Measurements from ENCODE around the gene ERFE. TPM values are rescaled to one million over a fixed set of nuclear protein-coding genes. Genes with fewer than 3 reads are reported as not detected.
A peak's percentile ranks its signal among the peaks of the same experiment; 100 is the strongest.

The ERFE gene
- total and polyA plus RNA-seq, 7 donors = 1.4 to 18.2 (median 2.8) TPM

DNA sequence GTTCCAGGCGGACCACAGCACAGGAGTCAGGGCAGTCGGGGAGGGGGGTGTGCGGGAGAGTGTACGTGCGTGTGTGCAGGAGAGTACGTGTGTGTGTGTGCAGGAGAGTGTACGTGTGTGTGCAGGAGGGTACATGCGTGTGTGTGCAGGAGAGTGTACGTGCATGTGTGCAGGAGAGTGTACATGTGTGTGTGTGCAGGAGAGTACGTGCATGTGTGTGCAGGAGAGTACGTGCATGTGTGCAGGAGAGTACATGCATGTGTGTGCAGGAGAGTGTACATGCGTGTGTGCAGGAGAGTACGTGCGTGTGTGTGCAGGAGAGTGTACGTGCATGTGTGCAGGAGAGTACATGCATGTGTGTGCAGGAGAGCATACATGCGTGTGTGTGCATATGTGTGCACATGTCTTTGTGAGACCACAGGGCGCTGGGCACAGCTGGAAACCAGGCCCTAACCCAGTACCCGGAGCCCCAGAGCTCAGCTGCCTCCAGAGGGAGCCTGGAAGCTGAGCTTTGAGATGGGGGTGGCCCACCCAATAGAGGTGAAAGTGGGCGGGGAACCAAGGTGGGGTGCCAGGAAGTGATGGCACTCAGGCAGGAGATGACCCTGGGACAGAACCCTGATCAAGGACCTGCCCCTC lies 34.2 kb upstream of the ERFE start:
- Histone ChIP-seq H3K9me3 (no peaks in the 10 kb centered on the region), H3K4me3 (no peak overlapping the region), H3K36me3 (ENCODE audit: insufficient read depth in 1 of 2, low read depth in 1 of 2) (no peaks in the 10 kb centered on the region), H3K4me1 (no peaks in the 10 kb centered on the region), H3K27ac (no peak overlapping the region), H3K27me3 (ENCODE audit: insufficient read depth in 3 of 3, low read length in 2 of 3) (no peaks in the 10 kb centered on the region)
- intact Hi-C loops (cut with DNase I) = no loop called here
- no peak for ATAC-seq
- WGBS, 3 donors = 89 to 97% (median 92%) methylated on average over 19 of the region's 19 CpGs
- DNase-seq = peak in 1 of 2 donors; percentile 6
- TF ChIP-seq, protein P1, sequence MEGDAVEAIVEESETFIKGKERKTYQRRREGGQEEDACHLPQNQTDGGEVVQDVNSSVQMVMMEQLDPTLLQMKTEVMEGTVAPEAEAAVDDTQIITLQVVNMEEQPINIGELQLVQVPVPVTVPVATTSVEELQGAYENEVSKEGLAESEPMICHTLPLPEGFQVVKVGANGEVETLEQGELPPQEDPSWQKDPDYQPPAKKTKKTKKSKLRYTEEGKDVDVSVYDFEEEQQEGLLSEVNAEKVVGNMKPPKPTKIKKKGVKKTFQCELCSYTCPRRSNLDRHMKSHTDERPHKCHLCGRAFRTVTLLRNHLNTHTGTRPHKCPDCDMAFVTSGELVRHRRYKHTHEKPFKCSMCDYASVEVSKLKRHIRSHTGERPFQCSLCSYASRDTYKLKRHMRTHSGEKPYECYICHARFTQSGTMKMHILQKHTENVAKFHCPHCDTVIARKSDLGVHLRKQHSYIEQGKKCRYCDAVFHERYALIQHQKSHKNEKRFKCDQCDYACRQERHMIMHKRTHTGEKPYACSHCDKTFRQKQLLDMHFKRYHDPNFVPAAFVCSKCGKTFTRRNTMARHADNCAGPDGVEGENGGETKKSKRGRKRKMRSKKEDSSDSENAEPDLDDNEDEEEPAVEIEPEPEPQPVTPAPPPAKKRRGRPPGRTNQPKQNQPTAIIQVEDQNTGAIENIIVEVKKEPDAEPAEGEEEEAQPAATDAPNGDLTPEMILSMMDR (IDR thresholded peaks at IDR 0.05) = no peak

DNA sequence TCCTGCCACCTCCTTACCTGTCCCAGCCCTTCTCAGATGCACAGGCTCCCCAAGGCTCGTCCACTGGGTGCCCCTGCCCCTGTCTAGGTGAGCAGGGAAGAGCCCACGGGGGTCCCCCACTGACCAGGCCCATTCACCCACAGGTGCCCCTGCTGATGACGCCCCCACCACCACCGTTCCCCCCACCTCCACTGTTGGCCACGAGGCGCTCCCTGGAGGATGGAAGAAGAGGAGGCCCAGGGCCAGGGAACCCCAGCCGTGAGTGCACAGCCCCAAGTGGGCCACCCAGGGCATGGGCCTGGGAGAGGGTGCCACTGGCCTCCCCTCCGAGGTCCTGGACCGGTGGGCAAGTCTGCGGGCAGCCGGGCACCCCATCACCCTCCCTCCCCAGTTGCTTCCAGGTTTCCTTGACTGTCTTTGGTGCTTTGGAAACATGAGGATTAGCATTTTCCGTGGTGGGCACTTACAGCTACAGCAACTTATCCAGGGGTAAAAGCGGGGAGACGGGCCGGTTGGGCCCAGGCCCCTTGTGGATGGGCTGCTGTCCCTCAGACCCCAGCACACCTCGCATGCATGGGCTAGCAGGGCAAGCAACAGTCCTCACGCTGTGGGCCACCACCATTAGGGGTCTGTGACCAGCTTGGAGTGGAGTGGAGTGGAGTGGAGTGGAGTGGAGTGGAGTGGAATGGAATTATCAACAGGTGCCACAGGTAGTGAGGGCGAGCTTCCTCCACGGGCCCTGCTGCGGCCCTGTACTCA lies 33.5 kb upstream of the ERFE start:
- no peaks in the 10 kb centered on the region for H3K36me3 ChIP-seq (ENCODE audit: insufficient read depth in 1 of 2, low read depth in 1 of 2)
- H3K9me3 ChIP-seq = no peaks in the 10 kb centered on the region
- H3K4me3 ChIP-seq = no peak overlapping the region
- TF ChIP-seq, protein P1 (IDR thresholded peaks at IDR 0.05) = no peak
- ATAC-seq (no peak), DNase-seq (peak; percentile 6 to 46)
- H3K27ac ChIP-seq = no peak overlapping the region
- no peaks in the 10 kb centered on the region for H3K4me1 ChIP-seq
- no peaks in the 10 kb centered on the region for H3K27me3 ChIP-seq (ENCODE audit: insufficient read depth in 3 of 3, low read length in 2 of 3)
- intact Hi-C loops (cut with DNase I) = no loop called here
- 89 to 93% (median 91%) methylated on average over 16 to 20 of the region's 20 CpGs for WGBS, 3 donors

DNA sequence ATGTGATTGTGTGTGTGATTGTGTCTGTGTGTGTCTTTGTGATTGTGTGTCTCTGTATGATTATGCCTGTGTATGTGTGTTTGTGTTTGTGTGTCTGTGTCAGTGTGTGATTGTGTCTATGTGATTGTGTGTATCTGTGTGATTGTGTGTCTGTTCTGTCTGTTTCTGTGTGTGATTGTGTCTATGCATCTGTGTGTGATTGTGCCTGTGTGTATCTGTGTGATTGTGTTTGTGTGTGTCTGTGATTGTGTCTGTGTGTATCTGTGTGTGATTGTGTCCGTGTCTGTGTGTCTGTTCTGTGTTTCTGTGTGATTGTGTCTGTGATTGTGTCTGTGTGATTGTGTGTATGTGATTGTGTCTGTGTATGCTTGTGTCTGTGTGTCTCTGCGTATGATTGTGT lies 32.4 kb upstream of the ERFE start:
- H3K27me3 ChIP-seq (ENCODE audit: insufficient read depth in 3 of 3, low read length in 2 of 3) = no peaks in the 10 kb centered on the region
- H3K4me1 ChIP-seq = no peaks in the 10 kb centered on the region
- TF ChIP-seq, protein P1 (IDR thresholded peaks at IDR 0.05) = no peak
- no peaks in the 10 kb centered on the region for H3K36me3 ChIP-seq (ENCODE audit: insufficient read depth in 1 of 2, low read depth in 1 of 2)
- intact Hi-C loops (cut with DNase I) = no loop called here
- 98 to 99% (median 98%) methylated on average over 2 of the region's 2 CpGs for WGBS, 3 donors
- H3K9me3 ChIP-seq = no peaks in the 10 kb centered on the region
- ATAC-seq = no peak
- H3K27ac ChIP-seq = no peak overlapping the region
- H3K4me3 ChIP-seq = no peak overlapping the region
- no peak for DNase-seq

DNA sequence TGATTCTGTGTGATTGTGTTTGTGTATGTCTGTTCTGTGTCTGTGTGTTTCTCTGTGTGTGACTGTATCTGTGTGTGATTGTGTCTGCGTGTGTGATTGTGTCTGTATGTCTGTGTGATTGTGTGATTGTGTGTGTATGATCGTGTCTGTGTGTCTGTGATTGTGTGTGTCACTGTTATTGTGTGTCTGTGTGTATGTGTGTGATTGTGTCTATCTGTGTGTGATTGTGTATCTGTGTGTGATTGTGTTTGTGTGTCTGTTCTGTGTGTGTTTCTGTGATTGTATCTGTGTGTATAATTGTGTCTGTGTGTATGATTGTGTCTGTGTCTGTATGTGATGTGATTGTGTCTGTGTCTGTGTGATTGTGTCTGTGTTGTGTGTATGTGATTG lies 32.0 kb upstream of the ERFE start:
- DNase-seq (no peak), ATAC-seq (no peak)
- intact Hi-C loops (cut with DNase I) = no loop called here
- Histone ChIP-seq H3K9me3 (no peaks in the 10 kb centered on the region), H3K27me3 (ENCODE audit: insufficient read depth in 3 of 3, low read length in 2 of 3) (no peaks in the 10 kb centered on the region), H3K4me3 (no peak overlapping the region), H3K4me1 (no peaks in the 10 kb centered on the region), H3K36me3 (ENCODE audit: insufficient read depth in 1 of 2, low read depth in 1 of 2) (no peaks in the 10 kb centered on the region), H3K27ac (no peak overlapping the region)
- WGBS, 3 donors = 81 to 96% (median 93%) methylated on average over 2 of the region's 2 CpGs
- TF ChIP-seq, protein P1 (IDR thresholded peaks at IDR 0.05) = no peak

All from psoas muscle (tissue), 8 donors.